Measurements from ENCODE around the gene ADAMTS6.

DNA sequence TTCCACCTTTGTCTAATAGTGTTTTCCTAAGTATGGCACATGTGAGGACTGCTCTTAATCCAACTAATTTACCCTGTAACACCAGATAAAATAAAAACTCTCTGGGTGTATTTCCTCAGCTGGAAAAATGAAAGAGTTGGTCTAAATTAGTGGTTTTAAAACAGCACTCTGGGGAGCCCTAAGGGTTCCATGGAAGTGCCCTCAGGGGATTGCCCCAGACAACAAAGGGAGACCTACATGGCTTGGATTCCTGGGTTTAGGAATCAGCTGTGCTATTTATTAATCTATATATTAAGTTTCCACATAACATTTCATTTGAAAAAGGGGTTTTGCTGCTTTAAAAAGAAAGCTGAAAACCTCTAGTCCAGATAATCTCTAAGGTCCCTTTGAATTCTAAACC, 20.2 kb downstream of the ADAMTS6 start:
- TF ChIP-seq CTCF (IDR thresholded peaks at IDR 0.05): no peak
- TF ChIP-seq POLR2A (IDR thresholded peaks at IDR 0.05): no peak

All from esophagus squamous epithelium (tissue), 4 donors.